ENCODE results near the gene NLRP6.
"Not testable (repeated sequence)": the region's sequence is repeated elsewhere in the genome, so short reads cannot be mapped to it uniquely, and the experiment has no call there.

NLRP6 gene

GRCh38 chr11:319121-319887 lies 41.1 kb downstream of the NLRP6 start:
- not testable (repeated sequence) for H2BK5ac ChIP-seq (ENCODE audit: low read length); H3K79me1 ChIP-seq (ENCODE audit: low read length); H2BK120ac ChIP-seq (ENCODE audit: low read depth, low read length); H3K27ac ChIP-seq (ENCODE audit: low read depth, low read length); H3K4ac ChIP-seq (ENCODE audit: low read depth, low read length); H3K27me3 ChIP-seq (ENCODE audit: insufficient read depth, low read length, poor library complexity); H3K36me3 ChIP-seq (ENCODE audit: control insufficient read depth, insufficient read depth, low read length); H3K23ac ChIP-seq (ENCODE audit: low read length); H2BK15ac ChIP-seq (replicated peaks; ENCODE audit: low read depth); H3K18ac ChIP-seq (ENCODE audit: low read length); DNase-seq; H4K8ac ChIP-seq (ENCODE audit: low read depth, low read length); H4K5ac ChIP-seq (ENCODE audit: low read length); H3K4me3 ChIP-seq (ENCODE audit: low read length); H3K4me1 ChIP-seq (ENCODE audit: control insufficient read depth, low read depth, low read length)
- H3K9ac ChIP-seq (ENCODE audit: low read length), result peak overlapping the region; percentile 60
- WGBS (ENCODE audit: extremely low coverage, insufficient coverage, low lambda C conversion rate), result no CpG with 5 or more reads among the region's 29 CpGs
- H3K56ac ChIP-seq (ENCODE audit: low read length), result peak overlapping the region; percentile 81
- peak overlapping the region; percentile 10 for H2AK5ac ChIP-seq (ENCODE audit: low read length)
- H3K4me2 ChIP-seq (ENCODE audit: low read length), result peak overlapping the region; percentile 1
- peaks cover 25% of the 10 kb centered on the region for H3K79me2 ChIP-seq (ENCODE audit: control insufficient read depth, insufficient read depth, low read length)

GRCh38 chr11:319888-320273 lies 41.7 kb downstream of the NLRP6 start:
- Histone ChIP-seq H3K56ac (ENCODE audit: low read length) (peak overlapping the region; percentile 71), H3K79me2 (ENCODE audit: control insufficient read depth, insufficient read depth, low read length) (peaks cover 19% of the 10 kb centered on the region), H3K9ac (ENCODE audit: low read length) (peak overlapping the region; percentile 60)
- H3K23ac ChIP-seq (ENCODE audit: low read length); H3K27ac ChIP-seq (ENCODE audit: low read depth, low read length); H3K4me3 ChIP-seq (ENCODE audit: low read length); H3K4me1 ChIP-seq (ENCODE audit: control insufficient read depth, low read depth, low read length); H3K27me3 ChIP-seq (ENCODE audit: insufficient read depth, low read length, poor library complexity); H2BK15ac ChIP-seq (replicated peaks; ENCODE audit: low read depth); H2AK5ac ChIP-seq (ENCODE audit: low read length); DNase-seq; H3K36me3 ChIP-seq (ENCODE audit: control insufficient read depth, insufficient read depth, low read length); H2BK5ac ChIP-seq (ENCODE audit: low read length); H4K5ac ChIP-seq (ENCODE audit: low read length); H3K4me2 ChIP-seq (ENCODE audit: low read length); H3K79me1 ChIP-seq (ENCODE audit: low read length); H4K8ac ChIP-seq (ENCODE audit: low read depth, low read length); H3K18ac ChIP-seq (ENCODE audit: low read length); H2BK120ac ChIP-seq (ENCODE audit: low read depth, low read length); H3K4ac ChIP-seq (ENCODE audit: low read depth, low read length): not testable (repeated sequence)
- WGBS (ENCODE audit: extremely low coverage, insufficient coverage, low lambda C conversion rate), result no CpG with 5 or more reads among the region's 10 CpGs

GRCh38 chr11:324156-324555 lies 45.9 kb downstream of the NLRP6 start:
- Histone ChIP-seq H3K36me3 (ENCODE audit: control insufficient read depth, insufficient read depth, low read length) (no peaks in the 10 kb centered on the region), H3K56ac (ENCODE audit: low read length) (peak overlapping the region; percentile 53), H3K27ac (ENCODE audit: low read depth, low read length) (no peak overlapping the region)

GRCh38 chr11:324593-325517 lies 46.6 kb downstream of the NLRP6 start:
- H3K56ac ChIP-seq (ENCODE audit: low read length); H3K4me2 ChIP-seq (ENCODE audit: low read length); H3K79me1 ChIP-seq (ENCODE audit: low read length); H3K4me1 ChIP-seq (ENCODE audit: control insufficient read depth, low read depth, low read length); H4K5ac ChIP-seq (ENCODE audit: low read length); H3K36me3 ChIP-seq (ENCODE audit: control insufficient read depth, insufficient read depth, low read length); H2BK5ac ChIP-seq (ENCODE audit: low read length); H2AK5ac ChIP-seq (ENCODE audit: low read length); H3K27ac ChIP-seq (ENCODE audit: low read depth, low read length); H3K4me3 ChIP-seq (ENCODE audit: low read length); H3K23ac ChIP-seq (ENCODE audit: low read length); H3K4ac ChIP-seq (ENCODE audit: low read depth, low read length); H3K79me2 ChIP-seq (ENCODE audit: control insufficient read depth, insufficient read depth, low read length); H3K27me3 ChIP-seq (ENCODE audit: insufficient read depth, low read length, poor library complexity); H3K9ac ChIP-seq (ENCODE audit: low read length); H4K8ac ChIP-seq (ENCODE audit: low read depth, low read length); DNase-seq; H2BK15ac ChIP-seq (replicated peaks; ENCODE audit: low read depth): not testable (repeated sequence)
- no CpG with 5 or more reads among the region's 34 CpGs for WGBS (ENCODE audit: extremely low coverage, insufficient coverage, low lambda C conversion rate)
- Histone ChIP-seq H3K18ac (ENCODE audit: low read length) (peak overlapping the region; percentile 44), H2BK120ac (ENCODE audit: low read depth, low read length) (peak overlapping the region; percentile 35)

More at GRCh38 chr11:324156-324555, 45.9 kb downstream of the NLRP6 start:
- H3K79me2 ChIP-seq (ENCODE audit: control insufficient read depth, insufficient read depth, low read length), result peaks cover 4% of the 10 kb centered on the region
- peak overlapping the region; percentile 35 for H2BK120ac ChIP-seq (ENCODE audit: low read depth, low read length)
- WGBS (ENCODE audit: extremely low coverage, insufficient coverage, low lambda C conversion rate), result no CpG with 5 or more reads among the region's 11 CpGs
- peaks cover 2% of the 10 kb centered on the region for H3K79me1 ChIP-seq (ENCODE audit: low read length)
- H2AK5ac ChIP-seq (ENCODE audit: low read length), result no peak overlapping the region
- peaks cover 5% of the 10 kb centered on the region for H3K4me1 ChIP-seq (ENCODE audit: control insufficient read depth, low read depth, low read length)
- no peak overlapping the region for H3K4me2 ChIP-seq (ENCODE audit: low read length)
- no peak overlapping the region for H3K23ac ChIP-seq (ENCODE audit: low read length)
- no peak overlapping the region for H2BK15ac ChIP-seq (replicated peaks; ENCODE audit: low read depth)
- H3K9ac ChIP-seq (ENCODE audit: low read length), result no peak overlapping the region
- peak overlapping the region; percentile 71 for H3K4ac ChIP-seq (ENCODE audit: low read depth, low read length)
- no peaks in the 10 kb centered on the region for H3K27me3 ChIP-seq (ENCODE audit: insufficient read depth, low read length, poor library complexity)
- peak overlapping the region; percentile 40 for H3K18ac ChIP-seq (ENCODE audit: low read length)
- H2BK5ac ChIP-seq (ENCODE audit: low read length), result no peak overlapping the region
- no peak for DNase-seq
- no peak overlapping the region for H4K8ac ChIP-seq (ENCODE audit: low read depth, low read length)
- no peak overlapping the region for H3K4me3 ChIP-seq (ENCODE audit: low read length)
- no peak overlapping the region for H4K5ac ChIP-seq (ENCODE audit: low read length)

GRCh38 chr11:325796-326591 lies 47.8 kb downstream of the NLRP6 start:
- peak overlapping the region; percentile 92 for H2AK5ac ChIP-seq (ENCODE audit: low read length)
- peak overlapping the region; percentile 13 for H2BK5ac ChIP-seq (ENCODE audit: low read length)
- H4K8ac ChIP-seq (ENCODE audit: low read depth, low read length), result no peak overlapping the region
- H3K27ac ChIP-seq (ENCODE audit: low read depth, low read length), result no peak overlapping the region
- H3K23ac ChIP-seq (ENCODE audit: low read length), result no peak overlapping the region
- peak overlapping the region; percentile 65 for H3K18ac ChIP-seq (ENCODE audit: low read length)
- DNase-seq, result no peak
- H3K4me1 ChIP-seq (ENCODE audit: control insufficient read depth, low read depth, low read length), result peaks cover 5% of the 10 kb centered on the region
- H3K79me2 ChIP-seq (ENCODE audit: control insufficient read depth, insufficient read depth, low read length), result no peaks in the 10 kb centered on the region
- H3K9ac ChIP-seq (ENCODE audit: low read length), result no peak overlapping the region
- H3K4ac ChIP-seq (ENCODE audit: low read depth, low read length), result peak overlapping the region; percentile 81
- no peak overlapping the region for H2BK15ac ChIP-seq (replicated peaks; ENCODE audit: low read depth)
- no peak overlapping the region for H3K4me2 ChIP-seq (ENCODE audit: low read length)
- no peaks in the 10 kb centered on the region for H3K79me1 ChIP-seq (ENCODE audit: low read length)
- H4K5ac ChIP-seq (ENCODE audit: low read length), result no peak overlapping the region
- no peak overlapping the region for H3K4me3 ChIP-seq (ENCODE audit: low read length)
- H2BK120ac ChIP-seq (ENCODE audit: low read depth, low read length), result peak overlapping the region; percentile 2
- H3K36me3 ChIP-seq (ENCODE audit: control insufficient read depth, insufficient read depth, low read length), result no peaks in the 10 kb centered on the region
- no peaks in the 10 kb centered on the region for H3K27me3 ChIP-seq (ENCODE audit: insufficient read depth, low read length, poor library complexity)
- peak overlapping the region; percentile 76 for H3K56ac ChIP-seq (ENCODE audit: low read length)
- WGBS (ENCODE audit: extremely low coverage, insufficient coverage, low lambda C conversion rate), result no CpG with 5 or more reads among the region's 30 CpGs

All from mesendoderm (in vitro differentiated cells).